ENCODE results near the gene DNAJB13. TPM values are rescaled to one million over a fixed set of nuclear protein-coding genes. Genes with fewer than 3 reads are reported as not detected.
A peak's percentile ranks its signal among the peaks of the same experiment; 100 is the strongest.

The DNAJB13 gene
- total RNA-seq, 5 donors from 2014 or later (not counting 1 experiment from before 2014, with no cell fraction given), result 0.19 to 0.96 (median 0.30) TPM; not detected in 2

DNA sequence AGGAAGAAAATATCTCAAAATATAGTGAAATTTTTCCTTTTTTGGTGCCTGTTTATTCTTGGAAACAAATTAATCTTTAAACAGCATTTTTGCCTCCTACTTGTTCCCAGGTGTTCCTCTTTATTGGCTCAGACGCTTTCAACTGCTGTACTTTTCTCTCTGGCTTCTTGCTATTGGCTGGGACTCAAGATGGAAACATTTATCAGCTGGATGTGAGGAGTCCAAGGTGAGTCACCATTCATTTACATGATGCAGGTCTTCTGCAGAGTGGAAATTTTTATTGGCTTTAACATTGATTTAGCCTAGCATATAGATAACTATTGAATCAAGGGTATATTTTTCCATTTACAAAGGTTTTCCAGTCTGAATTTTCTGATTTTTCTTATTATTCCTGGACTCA lies 34.4 kb upstream of the DNAJB13 start:
- no CpG with 5 or more reads among the region's 1 CpG for WGBS (ENCODE audit: insufficient coverage)
- Histone ChIP-seq H3K9me3 (no peaks in the 10 kb centered on the region), H3K4me1 (ENCODE audit: control insufficient read depth in 1 of 2, extremely low read depth in 1 of 2, insufficient read depth in 2 of 2, low read length in 2 of 2) (no peaks in the 10 kb centered on the region), H3K4me3 (ENCODE audit: control insufficient read depth in 1 of 2, extremely low read depth in 1 of 2, low read length in 1 of 2) (no peak overlapping the region), H3K36me3 (ENCODE audit: control insufficient read depth in 2 of 2, extremely low read depth in 1 of 2, insufficient read depth in 1 of 2, low read length in 1 of 2) (peaks cover 11 to 63% of the 10 kb centered on the region in 2 donors), H3K27ac (ENCODE audit: low read length) (no peak overlapping the region), H3K27me3 (replicated peaks in 1 of 2; ENCODE audit: control insufficient read depth in 2 of 2, extremely low read depth in 1 of 2, insufficient read depth in 2 of 2, low read length in 1 of 2) (no peaks in the 10 kb centered on the region)
- peaks cover 54% of the 10 kb centered on the region for H3K36me3 Mint-ChIP-seq
- no peaks in the 10 kb centered on the region for H3K9me3 Mint-ChIP-seq
- DNase-seq, result no peak
- H3K27me3 Mint-ChIP-seq, result no peaks in the 10 kb centered on the region
- H3K4me3 Mint-ChIP-seq, result no peak overlapping the region
- ChIA-PET CTCF (no interaction called here), POLR2A (interaction anchor here in 1 of 2 donors (0.6 kb wide), 1 partner anchor 88 kb away, joined by 9 read pairs; no protein-coding TSS in a partner anchor)
- ATAC-seq (replicated peaks in 1 of 4), result no peak
- no peak overlapping the region for H3K27ac Mint-ChIP-seq
- H3K4me1 Mint-ChIP-seq, result no peaks in the 10 kb centered on the region

DNA sequence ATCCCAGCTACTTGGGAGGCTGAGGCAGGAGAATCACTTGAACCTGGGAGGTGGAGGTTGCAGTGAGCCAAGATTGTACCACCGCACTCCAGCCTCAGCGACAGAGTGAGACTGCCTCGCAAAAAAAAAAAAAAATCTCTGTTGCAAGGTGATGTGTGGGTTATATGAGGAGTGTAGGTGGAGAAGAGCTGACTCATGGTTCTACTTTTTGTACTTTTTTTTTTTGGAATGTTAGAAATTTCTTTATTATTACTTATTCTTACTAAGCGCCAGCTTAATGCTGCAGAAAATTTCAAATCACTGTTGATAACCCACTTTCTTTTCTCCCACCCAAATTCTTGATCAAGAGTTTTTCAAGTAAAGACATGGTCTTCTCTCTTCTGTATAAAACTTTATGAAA lies 29.6 kb upstream of the DNAJB13 start:
- Mint-ChIP-seq H3K27me3 (no peaks in the 10 kb centered on the region), H3K4me1 (no peaks in the 10 kb centered on the region), H3K9me3 (no peaks in the 10 kb centered on the region), H3K27ac (no peak overlapping the region), H3K4me3 (no peak overlapping the region), H3K36me3 (peaks cover 43% of the 10 kb centered on the region)
- ChIA-PET POLR2A (interaction anchor here in 1 of 2 donors (0.6 kb wide), 1 partner anchor 240 kb away, joined by 3 read pairs; no protein-coding TSS in a partner anchor), CTCF (no interaction called here)
- DNase-seq, result no peak
- H3K9me3 ChIP-seq, result no peaks in the 10 kb centered on the region
- no peaks in the 10 kb centered on the region for H3K4me1 ChIP-seq (ENCODE audit: control insufficient read depth in 1 of 2, extremely low read depth in 1 of 2, insufficient read depth in 2 of 2, low read length in 2 of 2)
- H3K27ac ChIP-seq (ENCODE audit: low read length), result no peak overlapping the region
- no peak overlapping the region for H3K4me3 ChIP-seq (ENCODE audit: control insufficient read depth in 1 of 2, extremely low read depth in 1 of 2, low read length in 1 of 2)
- no peak for ATAC-seq (replicated peaks in 1 of 4)
- WGBS (ENCODE audit: insufficient coverage), result no CpG with 5 or more reads among the region's 4 CpGs
- H3K36me3 ChIP-seq (ENCODE audit: control insufficient read depth in 2 of 2, extremely low read depth in 1 of 2, insufficient read depth in 1 of 2, low read length in 1 of 2), result peaks cover 8 to 46% of the 10 kb centered on the region in 2 donors
- H3K27me3 ChIP-seq (replicated peaks in 1 of 2; ENCODE audit: control insufficient read depth in 2 of 2, extremely low read depth in 1 of 2, insufficient read depth in 2 of 2, low read length in 1 of 2), result no peaks in the 10 kb centered on the region

DNA sequence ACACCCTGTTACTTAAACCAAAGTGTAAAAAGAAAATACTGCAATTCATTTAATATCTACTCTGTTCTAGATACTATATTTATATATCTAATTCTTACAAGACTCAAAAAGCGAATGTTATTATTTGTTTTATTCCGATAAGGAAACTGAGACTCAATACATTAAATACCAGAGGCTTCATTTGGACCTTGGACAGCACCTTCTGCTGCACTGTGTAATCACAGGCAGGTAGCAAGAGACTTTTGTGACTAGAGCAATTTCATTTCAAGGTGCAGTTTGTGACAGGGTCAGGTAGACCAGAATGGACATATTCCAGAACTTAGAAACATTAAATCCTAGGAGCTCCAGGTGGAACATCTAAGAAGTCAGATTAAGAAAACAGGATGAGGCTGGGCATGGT lies 21.4 kb upstream of the DNAJB13 start:
- Mint-ChIP-seq H3K27me3 (no peaks in the 10 kb centered on the region), H3K4me3 (no peak overlapping the region), H3K27ac (no peak overlapping the region), H3K9me3 (no peaks in the 10 kb centered on the region), H3K36me3 (peaks cover 49% of the 10 kb centered on the region), H3K4me1 (no peaks in the 10 kb centered on the region)
- no CpG with 5 or more reads among the region's 2 CpGs for WGBS (ENCODE audit: insufficient coverage)
- H3K4me3 ChIP-seq (ENCODE audit: control insufficient read depth in 1 of 2, extremely low read depth in 1 of 2, low read length in 1 of 2), result no peak overlapping the region
- no peaks in the 10 kb centered on the region for H3K9me3 ChIP-seq
- no peak overlapping the region for H3K27ac ChIP-seq (ENCODE audit: low read length)
- ChIA-PET CTCF (no interaction called here), POLR2A (no interaction called here)
- H3K36me3 ChIP-seq (ENCODE audit: control insufficient read depth in 2 of 2, extremely low read depth in 1 of 2, insufficient read depth in 1 of 2, low read length in 1 of 2), result peaks cover 6 to 48% of the 10 kb centered on the region in 2 donors
- no peaks in the 10 kb centered on the region for H3K27me3 ChIP-seq (replicated peaks in 1 of 2; ENCODE audit: control insufficient read depth in 2 of 2, extremely low read depth in 1 of 2, insufficient read depth in 2 of 2, low read length in 1 of 2)
- DNase-seq (no peak), ATAC-seq (replicated peaks in 1 of 4) (no peak)
- H3K4me1 ChIP-seq (ENCODE audit: control insufficient read depth in 1 of 2, extremely low read depth in 1 of 2, insufficient read depth in 2 of 2, low read length in 2 of 2), result no peaks in the 10 kb centered on the region

DNA sequence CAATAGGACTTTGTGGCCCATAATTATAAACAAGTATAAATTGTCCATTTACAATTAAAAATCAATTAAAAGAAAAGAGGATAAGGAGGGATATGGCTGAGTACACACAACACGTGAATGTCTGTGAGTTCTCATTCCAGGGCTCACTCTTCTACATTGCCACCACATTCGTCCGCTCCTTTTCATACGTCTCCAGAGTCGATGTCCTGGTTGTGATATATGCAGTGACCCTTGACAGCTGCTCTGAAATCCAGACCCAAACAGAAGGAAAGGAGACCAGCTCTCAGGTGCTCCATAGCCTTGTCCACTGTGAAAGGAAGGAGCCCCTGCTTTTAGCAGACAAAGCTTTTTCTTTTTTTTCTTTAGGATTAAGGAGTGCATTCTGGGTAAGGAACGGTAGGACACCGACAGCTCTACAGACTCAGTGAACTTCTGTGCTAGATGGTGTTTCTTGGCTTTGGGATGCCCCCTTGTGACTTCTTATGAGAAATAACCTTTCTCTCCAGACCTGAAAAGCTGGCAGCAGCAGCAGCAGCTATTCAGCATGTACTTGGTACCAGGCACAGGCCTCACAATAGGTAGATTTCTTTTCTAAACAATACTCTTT lies 19.7 kb upstream of the DNAJB13 start:
- H3K36me3 Mint-ChIP-seq, result peaks cover 43% of the 10 kb centered on the region
- Histone ChIP-seq H3K4me1 (ENCODE audit: control insufficient read depth in 1 of 2, extremely low read depth in 1 of 2, insufficient read depth in 2 of 2, low read length in 2 of 2) (no peaks in the 10 kb centered on the region), H3K27me3 (replicated peaks in 1 of 2; ENCODE audit: control insufficient read depth in 2 of 2, extremely low read depth in 1 of 2, insufficient read depth in 2 of 2, low read length in 1 of 2) (no peaks in the 10 kb centered on the region), H3K4me3 (ENCODE audit: control insufficient read depth in 1 of 2, extremely low read depth in 1 of 2, low read length in 1 of 2) (no peak overlapping the region), H3K36me3 (ENCODE audit: control insufficient read depth in 2 of 2, extremely low read depth in 1 of 2, insufficient read depth in 1 of 2, low read length in 1 of 2) (peaks cover 6 to 46% of the 10 kb centered on the region in 2 donors), H3K27ac (ENCODE audit: low read length) (no peak overlapping the region), H3K9me3 (no peaks in the 10 kb centered on the region)
- no peaks in the 10 kb centered on the region for H3K9me3 Mint-ChIP-seq
- ATAC-seq (replicated peaks in 1 of 4) (peak in 2 of 4 experiments; percentile 41 to 53), DNase-seq (peak in 1 of 35 experiments; percentile 26)
- ChIA-PET CTCF (interaction anchor here in 1 of 2 donors (0.7 to 1.0 kb wide), 2 partner anchors 305 to 793 kb away, joined by 3 to 4 read pairs; no protein-coding TSS in a partner anchor), POLR2A (no interaction called here)
- no peaks in the 10 kb centered on the region for H3K27me3 Mint-ChIP-seq
- H3K27ac Mint-ChIP-seq, result no peak overlapping the region
- no peaks in the 10 kb centered on the region for H3K4me1 Mint-ChIP-seq
- 98% methylated on average over 4 of the region's 7 CpGs for WGBS (ENCODE audit: insufficient coverage)
- H3K4me3 Mint-ChIP-seq, result no peak overlapping the region

DNA sequence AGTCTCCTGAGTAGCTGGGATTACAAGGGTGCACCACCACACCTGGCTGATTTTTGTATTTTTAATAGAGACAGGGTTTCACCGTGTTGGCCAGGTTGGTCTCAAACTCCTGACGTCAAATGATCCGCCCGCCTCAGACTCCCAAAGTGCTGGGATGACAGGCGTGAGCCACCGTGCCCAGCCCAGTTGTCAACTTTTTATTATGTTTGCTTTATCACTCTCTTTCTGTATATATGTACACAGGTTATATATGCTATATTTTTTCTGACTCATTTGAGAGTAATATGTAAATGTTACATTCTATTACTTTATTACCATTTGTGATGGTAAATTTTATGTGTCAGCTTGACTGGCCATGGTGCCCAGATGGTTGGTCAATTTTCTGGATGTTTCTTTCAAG lies 18.9 kb upstream of the DNAJB13 start:
- WGBS (ENCODE audit: insufficient coverage), result no CpG with 5 or more reads among the region's 6 CpGs
- Histone ChIP-seq H3K36me3 (ENCODE audit: control insufficient read depth in 2 of 2, extremely low read depth in 1 of 2, insufficient read depth in 1 of 2, low read length in 1 of 2) (peaks cover 6 to 41% of the 10 kb centered on the region in 2 donors), H3K27me3 (replicated peaks in 1 of 2; ENCODE audit: control insufficient read depth in 2 of 2, extremely low read depth in 1 of 2, insufficient read depth in 2 of 2, low read length in 1 of 2) (no peaks in the 10 kb centered on the region), H3K4me3 (ENCODE audit: control insufficient read depth in 1 of 2, extremely low read depth in 1 of 2, low read length in 1 of 2) (no peak overlapping the region), H3K4me1 (ENCODE audit: control insufficient read depth in 1 of 2, extremely low read depth in 1 of 2, insufficient read depth in 2 of 2, low read length in 2 of 2) (no peaks in the 10 kb centered on the region), H3K27ac (ENCODE audit: low read length) (no peak overlapping the region), H3K9me3 (no peaks in the 10 kb centered on the region)
- POLR2A ChIA-PET, result no interaction called here
- no peak overlapping the region for H3K27ac Mint-ChIP-seq
- H3K4me1 Mint-ChIP-seq, result no peaks in the 10 kb centered on the region
- no peaks in the 10 kb centered on the region for H3K27me3 Mint-ChIP-seq
- H3K9me3 Mint-ChIP-seq, result no peaks in the 10 kb centered on the region
- H3K4me3 Mint-ChIP-seq, result no peak overlapping the region
- CTCF ChIA-PET, result interaction anchor here in 1 of 2 donors (1.0 kb wide), 1 partner anchor 306 kb away, joined by 4 read pairs; no protein-coding TSS in a partner anchor
- DNase-seq (no peak), ATAC-seq (replicated peaks in 1 of 4) (no peak)
- peaks cover 39% of the 10 kb centered on the region for H3K36me3 Mint-ChIP-seq

DNA sequence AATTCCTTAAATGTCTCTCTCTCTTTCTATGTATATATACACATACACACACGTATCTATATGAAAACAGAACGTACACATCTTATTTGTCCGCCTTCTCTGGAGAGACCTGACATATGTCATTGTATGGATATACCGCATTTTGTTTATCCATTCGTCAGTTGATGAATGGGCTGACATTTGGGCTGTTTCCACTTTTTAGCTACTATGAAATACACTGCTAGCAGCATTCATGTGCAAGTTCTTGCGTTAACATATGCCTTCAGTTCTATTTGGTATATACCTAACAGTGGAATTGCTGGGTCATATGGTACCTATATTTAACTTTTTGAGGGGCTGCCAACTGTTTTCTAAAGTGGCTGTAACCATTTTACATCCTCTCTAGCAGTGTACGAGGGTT lies 18.0 kb upstream of the DNAJB13 start:
- Histone ChIP-seq H3K36me3 (ENCODE audit: control insufficient read depth in 2 of 2, extremely low read depth in 1 of 2, insufficient read depth in 1 of 2, low read length in 1 of 2) (peaks cover 4 to 33% of the 10 kb centered on the region in 2 donors), H3K4me1 (ENCODE audit: control insufficient read depth in 1 of 2, extremely low read depth in 1 of 2, insufficient read depth in 2 of 2, low read length in 2 of 2) (no peaks in the 10 kb centered on the region), H3K27me3 (replicated peaks in 1 of 2; ENCODE audit: control insufficient read depth in 2 of 2, extremely low read depth in 1 of 2, insufficient read depth in 2 of 2, low read length in 1 of 2) (no peaks in the 10 kb centered on the region), H3K27ac (ENCODE audit: low read length) (no peak overlapping the region), H3K9me3 (no peaks in the 10 kb centered on the region), H3K4me3 (ENCODE audit: control insufficient read depth in 1 of 2, extremely low read depth in 1 of 2, low read length in 1 of 2) (no peak overlapping the region)
- 90% methylated on average over 2 of the region's 7 CpGs for WGBS (ENCODE audit: insufficient coverage)
- ATAC-seq (replicated peaks in 1 of 4) (no peak), DNase-seq (no peak)
- Mint-ChIP-seq H3K27me3 (no peaks in the 10 kb centered on the region), H3K27ac (no peak overlapping the region), H3K36me3 (peaks cover 31% of the 10 kb centered on the region), H3K4me3 (no peak overlapping the region), H3K9me3 (no peaks in the 10 kb centered on the region), H3K4me1 (no peaks in the 10 kb centered on the region)
- ChIA-PET POLR2A (no interaction called here), CTCF (no interaction called here)
